Measurements from ENCODE around the gene NF2. TPM values are rescaled to one million over a fixed set of nuclear protein-coding genes. Genes with fewer than 3 reads are reported as not detected.

The NF2 gene
- total and polyA plus RNA-seq, 2 experiments from 2014 or later = 14.4 to 54.5 TPM

- no peak for DNase-seq (ENCODE audit: low spot score)
- Histone ChIP-seq H3K4me1 (ENCODE audit: insufficient read depth) (peaks cover 14% of the 10 kb centered on the region), H3K27me3 (ENCODE audit: insufficient read depth) (no peaks in the 10 kb centered on the region), H3F3A (replicated peaks; ENCODE audit: low read depth) (no peaks in the 10 kb centered on the region), H3K27ac (ENCODE audit: low read depth) (no peak overlapping the region), H3K4me2 (no peak overlapping the region), H3K4me3 (no peak overlapping the region), H2AFZ (no peak overlapping the region), H3K36me3 (ENCODE audit: insufficient read depth) (no peaks in the 10 kb centered on the region), H4K20me1 (replicated peaks; ENCODE audit: insufficient read depth) (no peaks in the 10 kb centered on the region), H3K9me2 (ENCODE audit: insufficient read depth) (no peaks in the 10 kb centered on the region), H3K79me2 (replicated peaks; ENCODE audit: insufficient read depth) (no peaks in the 10 kb centered on the region)
- Mint-ChIP-seq H3K9me3 (no peaks in the 10 kb centered on the region), H3K27me3 (ENCODE audit: insufficient read depth, low read depth, poor library complexity) (peaks cover 2% of the 10 kb centered on the region), H3K36me3 (ENCODE audit: low read depth) (no peaks in the 10 kb centered on the region), H3K4me1 (peaks cover 18% of the 10 kb centered on the region), H3K4me3 (no peak overlapping the region), H3K27ac (no peak overlapping the region)
- ATAC-seq = no peak
- no peak for TF ChIP-seq NANOG (IDR thresholded peaks at IDR 0.05; ENCODE audit: borderline replicate concordance)
- TF ChIP-seq EZH2 (IDR thresholded peaks at IDR 0.05; ENCODE audit: low read depth, unreplicated experiment) = no peak
- no peak for TF ChIP-seq ZNF114 (CRISPR knock-in tag; IDR thresholded peaks at IDR 0.05)
- TF ChIP-seq STAT1 (IDR thresholded peaks at IDR 0.05; ENCODE audit: unreplicated experiment) = no peak
- TF ChIP-seq ETS1 (IDR thresholded peaks at IDR 0.05) = no peak
- no peak for TF ChIP-seq EZH2phosphoT487 (IDR thresholded peaks at IDR 0.05; ENCODE audit: unreplicated experiment)
- TF ChIP-seq CREB1 (CRISPR knock-in tag; IDR thresholded peaks at IDR 0.05; ENCODE audit: low read depth) = no peak
- no peak for TF ChIP-seq ZNF331 (CRISPR knock-in tag; IDR thresholded peaks at IDR 0.05; ENCODE audit: low read depth)
- TF ChIP-seq JUNB (IDR thresholded peaks at IDR 0.05; ENCODE audit: unreplicated experiment) = no peak
- no peak for TF ChIP-seq REST (IDR thresholded peaks at IDR 0.05; ENCODE audit: unreplicated experiment)
- no peak for TF ChIP-seq ZNF462 (CRISPR knock-in tag; IDR thresholded peaks at IDR 0.05)
- TF ChIP-seq POLR2AphosphoS5 (IDR thresholded peaks at IDR 0.05; ENCODE audit: low read depth) = no peak
- TF ChIP-seq CTCF (conservative IDR thresholded peaks at IDR 0.05; ENCODE audit: low read depth in 2 of 2) = no peak
Measured at GRCh38 chr22:29732883-29733282, 129.4 kb downstream of the NF2 start.
